ENCODE results near the gene NOPCHAP1.

NOPCHAP1 gene

DNA sequence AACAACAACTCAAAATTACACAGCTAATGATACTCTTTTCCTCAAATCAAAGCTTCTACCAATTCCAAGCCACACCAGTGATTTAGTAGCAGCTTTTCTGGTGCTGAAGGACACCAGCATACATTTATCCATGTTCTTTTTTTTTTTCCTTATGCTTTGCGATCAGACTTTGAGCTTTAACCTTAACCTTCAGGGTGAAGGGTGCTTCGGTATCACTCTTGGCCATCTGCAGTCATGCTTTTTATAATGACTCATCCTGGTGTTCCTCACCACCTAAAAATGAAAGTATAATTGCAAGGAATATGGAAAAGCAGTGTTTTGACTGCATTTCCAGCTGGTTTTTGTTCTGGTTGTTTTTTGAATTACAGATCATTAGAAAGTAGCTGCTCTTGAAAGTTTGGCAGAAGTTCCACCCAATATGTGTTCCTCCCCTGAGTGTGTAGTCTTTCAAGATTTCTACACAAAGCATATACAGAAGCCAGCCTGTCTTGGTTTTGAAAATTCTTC is 26.7 kb upstream of the NOPCHAP1 start:
- TF ChIP-seq, protein P1, sequence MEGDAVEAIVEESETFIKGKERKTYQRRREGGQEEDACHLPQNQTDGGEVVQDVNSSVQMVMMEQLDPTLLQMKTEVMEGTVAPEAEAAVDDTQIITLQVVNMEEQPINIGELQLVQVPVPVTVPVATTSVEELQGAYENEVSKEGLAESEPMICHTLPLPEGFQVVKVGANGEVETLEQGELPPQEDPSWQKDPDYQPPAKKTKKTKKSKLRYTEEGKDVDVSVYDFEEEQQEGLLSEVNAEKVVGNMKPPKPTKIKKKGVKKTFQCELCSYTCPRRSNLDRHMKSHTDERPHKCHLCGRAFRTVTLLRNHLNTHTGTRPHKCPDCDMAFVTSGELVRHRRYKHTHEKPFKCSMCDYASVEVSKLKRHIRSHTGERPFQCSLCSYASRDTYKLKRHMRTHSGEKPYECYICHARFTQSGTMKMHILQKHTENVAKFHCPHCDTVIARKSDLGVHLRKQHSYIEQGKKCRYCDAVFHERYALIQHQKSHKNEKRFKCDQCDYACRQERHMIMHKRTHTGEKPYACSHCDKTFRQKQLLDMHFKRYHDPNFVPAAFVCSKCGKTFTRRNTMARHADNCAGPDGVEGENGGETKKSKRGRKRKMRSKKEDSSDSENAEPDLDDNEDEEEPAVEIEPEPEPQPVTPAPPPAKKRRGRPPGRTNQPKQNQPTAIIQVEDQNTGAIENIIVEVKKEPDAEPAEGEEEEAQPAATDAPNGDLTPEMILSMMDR (IDR thresholded peaks at IDR 0.05), result no peak

GRCh38 chr12:104960464-104960863 is 25.7 kb upstream of the NOPCHAP1 start:
- TF ChIP-seq, protein P1 (IDR thresholded peaks at IDR 0.05), result no peak

DNA sequence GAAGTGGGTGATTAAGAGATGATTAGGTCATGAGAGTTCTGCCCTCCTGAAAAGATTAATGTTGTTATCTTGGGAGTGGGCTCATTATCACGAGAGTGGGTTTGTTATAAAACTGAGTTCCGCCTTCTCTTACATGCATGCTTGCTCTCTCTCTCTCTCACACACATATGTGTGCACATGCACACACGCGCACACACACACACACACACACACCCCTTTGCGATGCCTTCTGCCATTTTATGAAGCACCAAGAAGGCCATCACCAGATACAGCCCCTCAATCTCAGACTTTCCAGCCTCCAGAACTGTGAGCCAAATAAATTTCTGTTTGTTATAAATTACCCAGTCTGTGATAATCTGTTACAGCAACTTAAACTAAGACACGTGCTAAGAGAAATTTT is 22.4 kb upstream of the NOPCHAP1 start:
- TF ChIP-seq, protein P1 (IDR thresholded peaks at IDR 0.05), result no peak

- TF ChIP-seq, protein P1 (IDR thresholded peaks at IDR 0.05), result no peak
Measured at GRCh38 chr12:104964167-104964855, 21.8 kb upstream of the NOPCHAP1 start.

DNA sequence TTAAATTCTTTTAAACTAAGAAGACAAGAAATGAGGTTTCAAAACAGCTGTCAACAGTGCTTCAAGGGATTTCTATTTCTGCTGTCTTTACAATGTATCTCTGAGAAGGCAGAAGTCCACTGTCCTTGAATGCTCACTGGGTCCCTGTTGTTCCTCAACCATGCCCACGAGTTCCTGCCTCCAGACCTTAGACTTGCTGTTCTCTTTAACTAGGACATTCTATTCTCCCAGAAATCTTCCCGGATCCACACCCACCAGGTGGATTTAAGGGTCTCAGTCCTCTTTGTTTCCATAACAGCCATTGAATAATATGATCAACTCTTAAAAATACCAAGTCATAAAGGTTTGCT is 21.3 kb upstream of the NOPCHAP1 start:
- TF ChIP-seq, protein P1 (IDR thresholded peaks at IDR 0.05), result no peak

DNA sequence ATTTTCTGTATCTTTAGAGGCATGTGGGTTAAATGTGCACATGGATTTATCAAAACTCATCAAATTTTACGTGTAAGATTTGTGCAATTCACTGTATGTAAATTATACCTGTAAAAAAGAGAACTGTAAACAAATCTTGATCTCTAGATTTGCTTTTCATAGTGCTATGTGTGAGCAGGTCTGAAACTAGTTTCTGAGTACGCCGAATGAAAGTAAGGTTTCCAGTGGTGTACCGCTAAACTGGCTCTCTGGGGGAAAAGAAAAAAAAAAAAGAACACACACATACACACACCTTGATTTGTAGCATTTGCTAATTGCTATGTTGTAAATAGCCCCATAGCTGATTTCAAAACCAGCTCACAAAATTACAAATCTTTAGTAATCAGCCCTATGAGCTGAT is 19.4 kb upstream of the NOPCHAP1 start:
- TF ChIP-seq, protein P1 (IDR thresholded peaks at IDR 0.05), result no peak

DNA sequence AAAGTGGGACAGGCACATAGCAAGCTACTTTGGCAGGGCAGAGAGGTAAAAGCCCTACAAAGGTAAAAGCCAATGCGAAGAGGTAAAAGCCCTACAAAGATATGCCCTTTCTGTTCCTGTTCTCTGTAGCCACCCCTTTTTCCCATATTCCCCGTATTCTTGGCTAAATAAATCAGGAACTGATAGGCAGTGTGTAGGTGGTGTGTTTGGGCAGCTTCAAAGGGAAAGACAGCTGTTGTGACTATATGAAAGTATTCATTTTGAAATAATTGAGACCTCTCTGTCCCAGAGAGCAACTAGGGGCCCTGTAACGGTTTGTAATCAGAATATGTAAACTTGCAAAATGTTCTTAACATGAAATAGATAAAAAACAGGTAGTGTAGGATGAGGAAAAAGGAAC is 16.8 kb upstream of the NOPCHAP1 start:
- TF ChIP-seq, protein P1 (IDR thresholded peaks at IDR 0.05), result no peak

DNA sequence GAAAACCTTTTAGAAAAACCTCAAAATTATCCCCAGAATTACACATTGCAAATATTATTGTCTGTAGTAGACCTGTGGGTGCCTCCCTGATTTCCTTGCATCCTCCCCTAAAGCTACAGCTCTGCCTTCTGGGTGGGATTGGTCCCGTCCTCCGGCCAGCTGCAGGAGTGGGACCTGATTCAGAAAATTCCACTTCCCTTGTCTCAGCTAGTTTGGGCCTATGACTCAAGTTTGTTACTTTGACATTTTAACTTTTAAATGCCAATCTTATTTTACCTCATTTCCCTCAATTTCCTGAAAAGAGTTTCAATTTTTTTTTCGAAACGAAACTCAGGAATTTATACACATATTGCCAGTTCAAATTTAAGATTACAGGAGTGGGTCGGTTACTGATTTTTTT is 14.8 kb upstream of the NOPCHAP1 start:
- TF ChIP-seq, protein P1 (IDR thresholded peaks at IDR 0.05), result no peak

Measured in LNCAP (cell line).